CD8-positive, alpha-beta memory T cell (primary cell): ENCODE data around the gene MRTFA. TPM values are rescaled to one million over a fixed set of nuclear protein-coding genes. Genes with fewer than 3 reads are reported as not detected.
"Not testable (repeated sequence)": the region's sequence is repeated elsewhere in the genome, so short reads cannot be mapped to it uniquely, and the experiment has no call there.

Experiments
- CTCF ChIA-PET: fragments of 350-600 bp; sonication (Branson Sonifier 250); formaldehyde crosslinking; loops from one replicate; lab custom pipeline; 2021; ENCODE audit warnings: antibody characterized with exemption; lab: Charles Lee
- POLR2A ChIA-PET: fragments of 350-600 bp; sonication (Branson Sonifier 250); formaldehyde crosslinking; loops from one replicate; lab custom pipeline; 2021; ENCODE audit warnings: antibody characterized with exemption; lab: Charles Lee
- DNase-seq, 5 donors: peaks; one replicate each; pipeline versions ENCODE4 v3.0.0 to v3.0.0-alpha.2; 2020 to 2022; ENCODE audit warnings: mixed read lengths in 1 of 5
- H3K27ac ChIP-seq: one replicate; pipeline ENCODE4 v1.7.0; 2013; ENCODE audit warnings: low read depth, mild to moderate bottlenecking, low read length, moderate library complexity
- H3K27me3 ChIP-seq: 2 replicates; pipeline ENCODE4 v1.7.0; 2013; ENCODE audit warnings: low read length, mild to moderate bottlenecking; ENCODE audit not compliant: insufficient read depth, poor library complexity, severe bottlenecking
- H3K36me3 ChIP-seq: 2 replicates; pipeline ENCODE4 v1.7.0; 2013; ENCODE audit warnings: mild to moderate bottlenecking, low read length, moderate library complexity; ENCODE audit not compliant: insufficient read depth
- H3K4me1 ChIP-seq: 2 replicates; pipeline ENCODE4 v1.7.0; 2013; ENCODE audit warnings: mild to moderate bottlenecking, low read length, moderate library complexity; ENCODE audit not compliant: insufficient read depth
- H3K4me3 ChIP-seq: 2 replicates; pipeline ENCODE4 v1.7.0; 2013; ENCODE audit warnings: mild to moderate bottlenecking, low read length
- H3K9me3 ChIP-seq: 2 replicates; pipeline ENCODE4 v1.7.0; 2013; ENCODE audit warnings: mild to moderate bottlenecking, low read length
- H3K27ac Mint-ChIP-seq, 8 donors: one replicate each; pipeline ENCODE4 v1.8.0; 2020 to 2021; ENCODE audit warnings: mixed read lengths in 8 of 8, mild to moderate bottlenecking in 6 of 8, inconsistent platforms in 3 of 8, moderate library complexity in 3 of 8
- H3K27me3 Mint-ChIP-seq, 2 donors: one replicate each; pipeline ENCODE4 v1.8.0; 2020 to 2021; ENCODE audit warnings: mixed read lengths in 2 of 2, mild to moderate bottlenecking in 1 of 2, moderate library complexity in 1 of 2
- H3K36me3 Mint-ChIP-seq, 3 donors: one replicate each; pipeline ENCODE4 v1.8.0; 2020 to 2021; ENCODE audit warnings: mixed read lengths in 3 of 3, inconsistent platforms in 1 of 3, mild to moderate bottlenecking in 1 of 3
- H3K4me1 Mint-ChIP-seq, 3 donors: one replicate each; pipeline ENCODE4 v1.8.0; 2020 to 2021; ENCODE audit warnings: mixed read lengths in 3 of 3, inconsistent platforms in 1 of 3, mild to moderate bottlenecking in 1 of 3
- H3K4me3 Mint-ChIP-seq, 7 donors: one replicate each; pipeline ENCODE4 v1.8.0; 2020 to 2021; ENCODE audit warnings: mixed read lengths in 7 of 7, mild to moderate bottlenecking in 6 of 7, moderate library complexity in 4 of 7, inconsistent platforms in 2 of 7
- H3K9me3 Mint-ChIP-seq, 5 donors: one replicate each; pipeline ENCODE4 v1.8.0; 2020 to 2022; ENCODE audit warnings: mixed read lengths in 5 of 5, mild to moderate bottlenecking in 3 of 5, moderate library complexity in 2 of 5, inconsistent platforms in 1 of 5
- polyA plus RNA-seq: library from polyadenylated mRNA; unstranded; fragments of 300-500 nt; fragmentation: Illumina TruSeq; gene quantifications from one replicate; pipeline ENCODE4 v1.2.3, GENCODE V29; 2021
- total RNA-seq, 2 experiments: library from RNA; stranded (reverse); gene quantifications; one replicate each; pipeline ENCODE4 v1.2.3, GENCODE V29; 2021

The MRTFA gene
- total and polyA plus RNA-seq, 3 experiments from 2014 or later: 22.9 to 40.5 (median 38.6) TPM

DNA sequence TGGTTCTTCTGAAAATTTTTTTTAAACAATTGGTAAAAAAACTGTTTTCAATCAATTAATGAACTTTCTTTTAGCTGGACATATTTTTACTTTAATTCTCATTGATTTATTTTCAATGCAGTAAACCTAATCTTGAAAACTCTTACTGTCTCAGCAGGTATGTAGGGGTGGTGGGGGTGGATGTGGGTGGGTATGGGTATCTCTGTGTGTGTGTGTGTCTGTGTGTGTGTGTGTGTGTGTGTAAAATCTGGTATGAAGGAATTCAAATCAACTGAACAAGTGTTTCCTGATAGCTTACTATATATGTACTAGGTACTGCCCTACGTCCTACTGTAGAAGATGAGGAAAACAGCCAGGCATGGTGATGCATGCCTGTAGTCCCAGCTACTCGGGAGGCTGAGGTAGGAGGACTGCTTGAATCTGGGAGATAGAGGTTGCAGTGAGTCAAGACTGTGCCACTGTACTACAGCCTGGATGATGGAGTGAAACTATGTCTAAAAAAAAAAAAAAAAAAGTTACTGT is 75.5 kb downstream of the MRTFA start:
- Histone ChIP-seq H3K36me3 (no peaks in the 10 kb centered on the region), H3K4me1 (no peaks in the 10 kb centered on the region), H3K27ac (no peak overlapping the region), H3K27me3 (no peaks in the 10 kb centered on the region), H3K9me3 (no peaks in the 10 kb centered on the region), H3K4me3 (no peak overlapping the region)
- Mint-ChIP-seq H3K27ac (peak overlapping the region in 1 of 8 donors; percentile 36), H3K36me3 (peaks cover 4 to 6% (median 4%) of the 10 kb centered on the region in 3 donors), H3K27me3 (no peaks in the 10 kb centered on the region), H3K4me3 (no peak overlapping the region), H3K4me1 (peaks cover 11 to 25% (median 23%) of the 10 kb centered on the region in 3 donors), H3K9me3 (no peaks in the 10 kb centered on the region)
- ChIA-PET POLR2A (no interaction called here), CTCF (no interaction called here)
- DNase-seq: no peak

DNA sequence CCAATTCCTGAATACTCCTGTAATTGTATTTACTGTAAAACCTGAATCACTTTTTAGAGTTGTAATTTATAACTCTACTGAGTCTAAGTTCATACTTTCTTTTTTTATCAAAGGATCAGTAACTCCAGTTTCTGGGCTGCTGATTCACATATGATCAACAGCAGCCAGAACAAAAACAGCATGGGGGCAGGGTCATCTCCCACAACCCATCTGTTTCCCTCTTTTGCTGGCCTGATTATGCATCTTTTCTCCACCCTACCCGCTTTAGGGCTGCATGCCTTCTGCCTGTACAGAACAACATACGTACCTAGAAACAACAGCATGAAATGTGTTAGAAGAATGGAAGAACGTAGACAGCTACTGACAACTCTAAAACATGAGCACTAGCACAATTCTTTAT is 76.0 kb downstream of the MRTFA start:
- H3K36me3 ChIP-seq: no peaks in the 10 kb centered on the region
- Mint-ChIP-seq H3K4me3 (no peak overlapping the region), H3K27ac (peak overlapping the region in 2 of 8 donors; percentile 47 to 51), H3K36me3 (peaks cover 4 to 6% (median 4%) of the 10 kb centered on the region in 3 donors), H3K27me3 (no peaks in the 10 kb centered on the region), H3K4me1 (peaks cover 11 to 25% (median 24%) of the 10 kb centered on the region in 3 donors), H3K9me3 (no peaks in the 10 kb centered on the region)
- no peaks in the 10 kb centered on the region for H3K27me3 ChIP-seq
- H3K4me3 ChIP-seq: no peak overlapping the region
- no peak for DNase-seq
- no peaks in the 10 kb centered on the region for H3K4me1 ChIP-seq
- no peak overlapping the region for H3K27ac ChIP-seq
- POLR2A ChIA-PET: no interaction called here
- H3K9me3 ChIP-seq: no peaks in the 10 kb centered on the region
- CTCF ChIA-PET: no interaction called here

DNA sequence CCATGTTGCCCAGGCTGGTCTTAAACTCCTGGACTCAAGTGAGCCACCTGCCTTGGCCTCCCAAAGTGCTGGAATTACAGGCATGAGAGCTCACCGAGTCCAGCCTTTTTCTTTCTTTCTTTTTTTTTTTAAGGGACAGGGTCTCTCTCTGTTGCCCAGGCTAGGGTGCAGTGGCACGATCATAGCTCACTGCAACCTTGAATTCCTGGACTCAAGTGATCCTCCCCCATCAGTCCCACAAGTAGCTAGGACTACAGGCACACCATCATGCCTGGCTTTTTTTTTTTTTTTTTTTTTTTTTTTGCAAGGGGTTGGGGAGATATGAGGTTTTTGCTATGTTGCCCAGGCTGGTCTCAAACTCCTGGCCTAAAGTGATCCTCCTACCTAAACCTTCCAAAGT is 78.5 kb downstream of the MRTFA start:
- Mint-ChIP-seq H3K4me1 (peaks cover 10 to 42% (median 32%) of the 10 kb centered on the region in 3 donors), H3K9me3 (no peaks in the 10 kb centered on the region)
- no peak for DNase-seq

DNA sequence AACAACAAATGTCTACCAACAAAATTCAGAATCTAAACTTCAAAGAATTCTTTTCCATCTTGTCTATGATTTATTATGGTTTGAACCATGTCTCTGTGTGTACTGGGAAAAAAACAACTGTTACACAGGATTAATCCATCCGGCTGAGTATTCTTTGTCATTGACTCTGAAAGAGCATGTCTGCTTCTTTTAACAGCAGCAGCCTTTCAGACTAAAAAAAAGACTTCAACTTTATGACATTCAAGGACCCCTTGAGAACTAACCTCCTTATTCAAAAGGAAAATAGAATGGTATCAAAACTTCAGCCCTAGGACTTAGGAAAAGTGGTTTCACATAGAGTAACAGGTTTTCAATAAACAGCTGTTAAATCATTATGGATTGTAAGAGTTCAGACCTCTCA is 79.9 kb downstream of the MRTFA start:
- Histone ChIP-seq H3K36me3 (no peaks in the 10 kb centered on the region), H3K4me3 (no peak overlapping the region), H3K9me3 (no peaks in the 10 kb centered on the region), H3K27me3 (no peaks in the 10 kb centered on the region), H3K4me1 (no peaks in the 10 kb centered on the region), H3K27ac (no peak overlapping the region)
- DNase-seq: no peak
- peaks cover 12 to 29% (median 20%) of the 10 kb centered on the region in 3 donors for H3K36me3 Mint-ChIP-seq
- no peaks in the 10 kb centered on the region for H3K27me3 Mint-ChIP-seq
- no peaks in the 10 kb centered on the region for H3K9me3 Mint-ChIP-seq
- ChIA-PET CTCF (no interaction called here), POLR2A (no interaction called here)
- H3K4me1 Mint-ChIP-seq: peaks cover 19 to 47% (median 36%) of the 10 kb centered on the region in 3 donors
- peak overlapping the region in 1 of 8 donors; percentile 15 for H3K27ac Mint-ChIP-seq
- H3K4me3 Mint-ChIP-seq: no peak overlapping the region

More for the DNA sequence above, 78.5 kb downstream of the MRTFA start:
- H3K4me3 Mint-ChIP-seq: no peak overlapping the region
- H3K27ac Mint-ChIP-seq: no peak overlapping the region
- Histone ChIP-seq H3K4me1 (no peaks in the 10 kb centered on the region), H3K4me3 (no peak overlapping the region), H3K9me3 (no peaks in the 10 kb centered on the region), H3K27me3 (no peaks in the 10 kb centered on the region), H3K36me3 (no peaks in the 10 kb centered on the region), H3K27ac (no peak overlapping the region)
- peaks cover 7 to 16% (median 8%) of the 10 kb centered on the region in 3 donors for H3K36me3 Mint-ChIP-seq
- POLR2A ChIA-PET: no interaction called here
- CTCF ChIA-PET: no interaction called here
- H3K27me3 Mint-ChIP-seq: no peaks in the 10 kb centered on the region

DNA sequence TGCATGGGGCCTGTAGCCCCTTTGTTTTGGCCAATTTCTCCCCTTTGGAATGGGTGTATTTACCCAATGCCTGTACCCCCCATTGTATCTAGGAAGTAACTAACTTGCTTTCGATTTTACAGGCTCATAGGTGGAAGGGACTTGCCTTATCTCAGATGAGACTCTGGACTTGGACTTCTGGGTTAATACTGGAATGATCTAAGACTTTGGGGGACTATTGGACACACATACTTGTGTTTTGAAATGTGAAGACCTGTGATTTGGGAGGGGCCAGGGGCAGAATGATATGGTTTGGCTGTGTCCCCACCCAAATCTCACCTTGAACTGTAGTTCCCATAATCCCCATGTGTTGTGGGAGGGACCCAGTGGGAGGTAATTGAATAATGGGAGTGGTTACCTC is 82.5 kb downstream of the MRTFA start:
- H3K9me3 ChIP-seq, H3K4me3 ChIP-seq, H3K27me3 ChIP-seq, H3K27ac ChIP-seq, H3K4me3 Mint-ChIP-seq, CTCF ChIA-PET, POLR2A ChIA-PET, H3K36me3 ChIP-seq, DNase-seq, H3K4me1 ChIP-seq, H3K27me3 Mint-ChIP-seq, H3K9me3 Mint-ChIP-seq: not testable (repeated sequence)
- Mint-ChIP-seq H3K27ac (peak overlapping the region in 1 of 8 donors; percentile 7), H3K4me1 (peaks cover 19 to 36% (median 28%) of the 10 kb centered on the region in 3 donors), H3K36me3 (peaks cover 10 to 38% (median 16%) of the 10 kb centered on the region in 3 donors)

DNA sequence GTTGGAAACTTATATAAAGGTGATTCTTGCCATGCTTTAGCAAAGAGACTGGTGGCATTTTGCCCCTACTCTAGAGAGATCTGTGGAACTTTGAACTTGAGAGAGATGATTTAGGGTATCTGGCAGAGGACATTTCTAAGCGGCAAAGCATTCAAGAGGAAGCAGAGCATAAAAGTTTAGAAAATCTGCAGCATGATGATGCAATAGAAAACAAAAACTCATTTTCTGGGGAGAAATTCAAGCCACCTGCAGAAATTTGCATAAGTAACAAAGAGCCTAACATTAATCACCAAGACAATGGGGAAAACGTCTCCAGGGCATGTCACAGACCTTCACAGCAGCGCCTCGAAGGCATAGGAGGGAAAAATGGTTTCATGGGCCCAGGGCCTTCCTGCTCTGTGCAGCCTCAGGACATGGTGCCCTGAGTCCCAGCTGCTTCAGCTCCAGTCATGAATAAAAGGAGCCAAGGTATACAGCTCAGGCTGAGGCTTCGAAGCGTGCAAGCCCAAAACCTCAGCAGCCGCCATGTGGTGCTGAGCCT is 83.4 kb downstream of the MRTFA start:
- DNase-seq: no peak
- H3K27me3 ChIP-seq: no peaks in the 10 kb centered on the region
- Mint-ChIP-seq H3K9me3 (no peaks in the 10 kb centered on the region), H3K36me3 (peaks cover 10 to 41% (median 16%) of the 10 kb centered on the region in 3 donors), H3K27ac (peak overlapping the region in 3 of 8 donors; percentile 11 to 47 (median 27)), H3K27me3 (no peaks in the 10 kb centered on the region), H3K4me3 (no peak overlapping the region), H3K4me1 (peaks cover 19 to 36% (median 28%) of the 10 kb centered on the region in 3 donors)
- CTCF ChIA-PET: no interaction called here
- no peak overlapping the region for H3K27ac ChIP-seq
- H3K4me1 ChIP-seq: no peaks in the 10 kb centered on the region
- no peaks in the 10 kb centered on the region for H3K36me3 ChIP-seq
- no peaks in the 10 kb centered on the region for H3K9me3 ChIP-seq
- POLR2A ChIA-PET: no interaction called here
- H3K4me3 ChIP-seq: no peak overlapping the region

DNA sequence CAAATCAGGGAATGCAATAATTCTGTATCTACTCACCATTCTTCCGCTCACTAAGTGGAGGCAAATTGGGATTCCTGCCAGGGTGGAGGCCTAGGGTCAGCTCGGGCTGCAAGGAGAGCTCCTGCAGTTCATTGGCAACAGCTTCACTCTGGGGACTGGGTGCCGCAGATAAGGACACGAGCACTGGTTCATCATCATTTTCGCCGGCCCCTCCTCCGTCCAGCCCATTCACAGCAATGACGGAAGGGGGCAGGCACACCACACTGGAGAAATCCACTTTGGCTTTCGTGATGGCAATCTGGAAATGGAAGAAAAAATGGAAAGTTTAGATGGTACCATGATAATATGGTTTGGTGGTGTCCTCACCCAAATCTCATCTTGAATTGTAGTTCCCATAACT is 84.4 kb downstream of the MRTFA start:
- Mint-ChIP-seq H3K9me3 (no peaks in the 10 kb centered on the region), H3K27ac (peak overlapping the region in 1 of 8 donors; percentile 53), H3K36me3 (peaks cover 14 to 49% (median 16%) of the 10 kb centered on the region in 3 donors), H3K4me1 (peaks cover 19 to 34% (median 26%) of the 10 kb centered on the region in 3 donors), H3K4me3 (no peak overlapping the region), H3K27me3 (no peaks in the 10 kb centered on the region)
- no peaks in the 10 kb centered on the region for H3K9me3 ChIP-seq
- POLR2A ChIA-PET: no interaction called here
- no peaks in the 10 kb centered on the region for H3K4me1 ChIP-seq
- H3K36me3 ChIP-seq: no peaks in the 10 kb centered on the region
- H3K4me3 ChIP-seq: no peak overlapping the region
- CTCF ChIA-PET: no interaction called here
- no peak overlapping the region for H3K27ac ChIP-seq
- H3K27me3 ChIP-seq: no peaks in the 10 kb centered on the region
- DNase-seq: no peak

DNA sequence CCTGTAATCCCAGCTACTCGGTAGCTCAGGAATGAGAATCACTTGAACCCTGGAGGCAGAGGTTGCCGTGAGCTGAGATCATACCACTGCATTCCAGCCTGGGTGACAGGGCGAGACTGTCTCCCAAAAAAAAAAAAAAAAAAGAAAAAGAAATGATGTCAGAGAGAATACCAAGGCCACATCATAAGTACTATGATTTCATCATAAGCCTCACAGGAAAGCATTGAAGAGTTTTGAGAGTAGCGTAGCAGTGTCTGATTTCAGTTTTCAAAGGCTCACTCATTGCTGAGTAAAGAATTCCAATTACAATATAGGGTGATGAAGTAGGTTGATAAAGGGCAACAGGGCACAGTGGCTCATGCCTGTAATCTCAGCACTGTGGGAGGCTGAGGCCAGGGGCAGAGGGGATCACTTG is 88.8 kb downstream of the MRTFA start:
- Histone ChIP-seq H3K27me3 (no peaks in the 10 kb centered on the region), H3K4me1 (no peaks in the 10 kb centered on the region), H3K4me3 (no peak overlapping the region), H3K27ac (no peak overlapping the region), H3K36me3 (no peaks in the 10 kb centered on the region), H3K9me3 (no peaks in the 10 kb centered on the region)
- no peak for DNase-seq
- H3K9me3 Mint-ChIP-seq: no peaks in the 10 kb centered on the region
- H3K36me3 Mint-ChIP-seq: peaks cover 13 to 47% (median 17%) of the 10 kb centered on the region in 3 donors
- POLR2A ChIA-PET: no interaction called here
- H3K27ac Mint-ChIP-seq: no peak overlapping the region
- H3K4me1 Mint-ChIP-seq: peaks cover 12 to 18% (median 15%) of the 10 kb centered on the region in 3 donors
- CTCF ChIA-PET: no interaction called here
- H3K27me3 Mint-ChIP-seq: no peaks in the 10 kb centered on the region
- no peak overlapping the region for H3K4me3 Mint-ChIP-seq
